ENCODE data around the gene TAF9B. TPM values are rescaled to one million over a fixed set of nuclear protein-coding genes. Genes with fewer than 3 reads are reported as not detected.
"Not testable (repeated sequence)": the region's sequence is repeated elsewhere in the genome, so short reads cannot be mapped to it uniquely, and the experiment has no call there.

TAF9B gene, protein sequence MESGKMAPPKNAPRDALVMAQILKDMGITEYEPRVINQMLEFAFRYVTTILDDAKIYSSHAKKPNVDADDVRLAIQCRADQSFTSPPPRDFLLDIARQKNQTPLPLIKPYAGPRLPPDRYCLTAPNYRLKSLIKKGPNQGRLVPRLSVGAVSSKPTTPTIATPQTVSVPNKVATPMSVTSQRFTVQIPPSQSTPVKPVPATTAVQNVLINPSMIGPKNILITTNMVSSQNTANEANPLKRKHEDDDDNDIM
- 44.4 and 46.7 TPM in 2 replicates for total RNA-seq
- long read RNA-seq, transcript TAF9B-201 (7 exons, 2,713 nt): major isoform, 46 of 69 reads
- long read RNA-seq, partial matches to known transcripts: 6 of 69 reads
- long read RNA-seq, other reads (novel, unspliced or antisense): 17 of 69 reads

DNA sequence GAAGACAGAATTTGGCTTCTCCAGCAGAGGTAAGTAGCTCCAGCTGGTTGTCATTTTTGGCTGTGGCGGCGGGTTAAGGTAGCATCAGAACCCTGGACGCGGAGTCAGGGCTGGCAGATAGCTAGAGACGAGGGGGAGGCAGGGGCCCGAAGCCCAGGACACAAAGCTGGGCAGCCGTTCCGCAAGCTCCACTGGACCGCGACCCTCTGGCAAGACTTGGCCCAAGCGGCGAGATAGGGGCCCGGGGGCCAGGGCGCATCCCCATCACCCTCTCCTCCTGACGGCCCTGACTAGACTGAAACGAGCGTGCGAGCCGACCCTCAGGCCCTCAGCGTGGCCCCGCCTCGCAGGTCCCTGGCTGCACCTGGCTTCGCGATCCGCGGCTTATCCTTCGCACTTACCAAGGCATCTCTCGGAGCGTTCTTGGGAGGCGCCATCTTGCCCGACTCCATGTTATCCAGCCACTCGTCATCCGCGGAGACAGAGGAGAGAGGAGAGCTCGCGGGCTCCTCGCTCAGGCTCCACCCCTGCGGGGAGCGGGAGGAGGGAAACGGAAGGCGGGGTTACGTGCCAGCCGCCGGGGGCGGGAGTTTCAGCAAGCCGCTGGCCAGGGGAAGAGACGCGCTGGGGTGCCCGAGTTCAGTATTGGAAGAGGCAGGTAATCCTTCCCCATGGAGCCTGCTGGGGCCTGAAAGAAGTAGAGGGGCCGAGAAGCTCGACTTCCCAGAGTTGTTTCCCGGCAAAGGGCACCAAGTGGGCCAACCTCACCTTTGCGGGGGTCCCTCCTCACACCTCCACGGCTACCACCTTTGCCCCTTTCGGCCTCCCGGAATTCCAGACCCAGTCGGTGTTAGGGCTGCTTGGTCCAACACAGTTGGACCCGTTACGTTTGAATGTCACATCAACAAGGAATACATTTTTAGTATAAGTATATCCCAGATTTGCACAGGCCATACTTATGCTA, at the start of gene TAF9B:
TAF9B (minus strand) TSS at position 491 of the 964 bp plus-strand sequence; CDS start at position 452, 39 bp downstream.
- Mint-ChIP-seq H3K36me3 (ENCODE audit: low read depth) (peaks cover 13% of the 10 kb centered on the region), H3K27ac (ENCODE audit: unreplicated experiment) (peak within 1 kb of the TSS; percentile 99), H3K4me1 (no peaks in the 10 kb centered on the region), H3K9me3 (peaks cover 15% of the 10 kb centered on the region), H3K4me3 (peak within 1 kb of the TSS; percentile 95), H3K27me3 (ENCODE audit: low read depth) (no peaks in the 10 kb centered on the region)
- peak; percentile 63 for DNase-seq (ENCODE audit: low read depth, low spot score)
- TF ChIP-seq, protein P1, sequence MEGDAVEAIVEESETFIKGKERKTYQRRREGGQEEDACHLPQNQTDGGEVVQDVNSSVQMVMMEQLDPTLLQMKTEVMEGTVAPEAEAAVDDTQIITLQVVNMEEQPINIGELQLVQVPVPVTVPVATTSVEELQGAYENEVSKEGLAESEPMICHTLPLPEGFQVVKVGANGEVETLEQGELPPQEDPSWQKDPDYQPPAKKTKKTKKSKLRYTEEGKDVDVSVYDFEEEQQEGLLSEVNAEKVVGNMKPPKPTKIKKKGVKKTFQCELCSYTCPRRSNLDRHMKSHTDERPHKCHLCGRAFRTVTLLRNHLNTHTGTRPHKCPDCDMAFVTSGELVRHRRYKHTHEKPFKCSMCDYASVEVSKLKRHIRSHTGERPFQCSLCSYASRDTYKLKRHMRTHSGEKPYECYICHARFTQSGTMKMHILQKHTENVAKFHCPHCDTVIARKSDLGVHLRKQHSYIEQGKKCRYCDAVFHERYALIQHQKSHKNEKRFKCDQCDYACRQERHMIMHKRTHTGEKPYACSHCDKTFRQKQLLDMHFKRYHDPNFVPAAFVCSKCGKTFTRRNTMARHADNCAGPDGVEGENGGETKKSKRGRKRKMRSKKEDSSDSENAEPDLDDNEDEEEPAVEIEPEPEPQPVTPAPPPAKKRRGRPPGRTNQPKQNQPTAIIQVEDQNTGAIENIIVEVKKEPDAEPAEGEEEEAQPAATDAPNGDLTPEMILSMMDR (conservative IDR thresholded peaks at IDR 0.05): no peak

DNA sequence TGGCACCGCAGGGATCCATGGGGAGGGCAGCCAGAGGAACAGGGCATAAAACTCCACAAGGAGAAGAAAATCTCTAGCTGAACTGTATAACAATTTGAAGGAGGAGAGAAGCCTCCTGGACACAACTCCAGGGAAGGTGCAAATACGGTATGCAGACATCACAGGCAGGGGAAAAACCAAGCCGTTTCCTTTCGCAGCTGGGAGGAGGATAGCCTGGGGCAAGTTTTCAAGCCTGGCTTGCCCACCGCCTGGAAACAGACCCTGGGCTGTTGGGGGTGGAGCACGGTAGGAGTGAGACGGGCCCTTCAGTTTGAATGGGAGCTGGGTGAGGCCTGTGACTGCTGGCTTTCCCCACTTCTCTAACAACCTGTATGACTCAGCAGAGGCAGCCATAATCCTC, 43.4 kb upstream of the TAF9B start:
- no peak overlapping the region for H3K4me3 Mint-ChIP-seq
- no peak overlapping the region for H3K27ac Mint-ChIP-seq (ENCODE audit: unreplicated experiment)
- no peak for DNase-seq (ENCODE audit: low read depth, low spot score)
- no peaks in the 10 kb centered on the region for H3K4me1 Mint-ChIP-seq
- H3K9me3 Mint-ChIP-seq: peaks cover 18% of the 10 kb centered on the region
- H3K36me3 Mint-ChIP-seq (ENCODE audit: low read depth): peaks cover 9% of the 10 kb centered on the region
- TF ChIP-seq, protein P1 (conservative IDR thresholded peaks at IDR 0.05): no peak
- H3K27me3 Mint-ChIP-seq (ENCODE audit: low read depth): no peaks in the 10 kb centered on the region

DNA sequence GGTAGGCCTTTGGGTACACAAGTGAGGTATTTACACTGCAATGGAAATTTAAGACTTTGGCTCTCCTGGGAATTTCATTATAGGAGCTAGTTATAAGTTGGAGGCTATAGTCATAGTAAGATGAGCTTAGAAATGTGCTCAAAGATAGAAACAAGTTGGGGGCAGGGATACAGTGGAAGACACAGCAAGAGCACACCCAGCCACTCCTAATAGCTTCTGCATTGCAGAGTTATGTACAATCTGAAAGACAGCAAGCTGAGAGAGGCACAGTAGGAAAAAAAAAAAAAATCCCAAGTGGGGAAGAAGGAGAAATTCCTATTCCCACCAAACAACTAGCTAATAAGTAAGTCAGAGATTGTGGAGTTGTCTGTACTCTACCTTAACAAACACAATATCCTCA, 41.9 kb upstream of the TAF9B start:
- H3K4me3 Mint-ChIP-seq: no peak overlapping the region
- no peaks in the 10 kb centered on the region for H3K4me1 Mint-ChIP-seq
- no peak overlapping the region for H3K27ac Mint-ChIP-seq (ENCODE audit: unreplicated experiment)
- peaks cover 17% of the 10 kb centered on the region for H3K9me3 Mint-ChIP-seq
- no peak for DNase-seq (ENCODE audit: low read depth, low spot score)
- H3K27me3 Mint-ChIP-seq (ENCODE audit: low read depth): no peaks in the 10 kb centered on the region
- TF ChIP-seq, protein P1 (conservative IDR thresholded peaks at IDR 0.05): no peak
- peaks cover 6% of the 10 kb centered on the region for H3K36me3 Mint-ChIP-seq (ENCODE audit: low read depth)

DNA sequence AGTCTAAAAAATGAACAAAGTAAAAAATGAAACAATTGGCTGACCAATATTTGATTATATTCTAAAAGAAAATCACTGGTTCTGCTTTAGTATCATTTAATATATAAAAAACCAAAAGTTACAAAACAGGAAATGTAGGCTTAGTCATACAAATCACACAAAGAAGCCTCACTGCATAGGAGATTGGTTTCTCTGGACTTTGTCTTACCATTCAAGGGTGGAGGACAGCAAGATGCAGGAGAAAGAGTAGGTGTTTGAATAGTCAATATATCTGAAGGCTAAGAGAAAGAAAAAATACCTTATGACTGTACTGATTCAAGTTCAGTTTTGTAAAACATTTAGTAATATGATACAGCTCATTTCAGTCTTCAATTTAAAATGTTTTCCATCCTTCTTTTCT, 28.6 kb upstream of the TAF9B start:
- H3K36me3 Mint-ChIP-seq (ENCODE audit: low read depth): no peaks in the 10 kb centered on the region
- H3K4me3 Mint-ChIP-seq: no peak overlapping the region
- H3K4me1 Mint-ChIP-seq: no peaks in the 10 kb centered on the region
- peaks cover 5% of the 10 kb centered on the region for H3K9me3 Mint-ChIP-seq
- TF ChIP-seq, protein P1 (conservative IDR thresholded peaks at IDR 0.05): no peak
- no peak overlapping the region for H3K27ac Mint-ChIP-seq (ENCODE audit: unreplicated experiment)
- H3K27me3 Mint-ChIP-seq (ENCODE audit: low read depth): no peaks in the 10 kb centered on the region
- no peak for DNase-seq (ENCODE audit: low read depth, low spot score)

DNA sequence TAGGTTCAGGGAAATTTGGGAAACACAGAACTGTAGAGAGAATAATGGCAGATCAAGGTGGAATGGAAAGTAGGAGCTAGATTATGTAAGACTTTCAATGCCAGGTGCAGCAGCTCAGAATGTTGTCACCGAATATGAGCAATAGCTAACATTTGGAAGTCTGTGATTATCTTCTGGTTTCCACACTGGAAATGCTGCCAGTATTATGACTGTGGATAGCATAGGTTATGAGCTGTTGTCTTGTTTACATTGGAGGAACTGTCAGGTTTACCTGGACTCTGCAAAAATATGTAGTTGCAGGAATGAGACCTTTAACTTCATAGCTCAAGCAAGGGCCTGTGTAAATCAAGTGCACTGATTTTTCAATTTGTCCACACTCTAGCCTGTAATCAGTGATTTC, 26.0 kb upstream of the TAF9B start:
- Mint-ChIP-seq H3K4me3 (no peak overlapping the region), H3K9me3 (peaks cover 13% of the 10 kb centered on the region), H3K27me3 (ENCODE audit: low read depth) (no peaks in the 10 kb centered on the region), H3K36me3 (ENCODE audit: low read depth) (no peaks in the 10 kb centered on the region), H3K4me1 (no peaks in the 10 kb centered on the region), H3K27ac (ENCODE audit: unreplicated experiment) (no peak overlapping the region)
- TF ChIP-seq, protein P1 (conservative IDR thresholded peaks at IDR 0.05): no peak
- no peak for DNase-seq (ENCODE audit: low read depth, low spot score)

DNA sequence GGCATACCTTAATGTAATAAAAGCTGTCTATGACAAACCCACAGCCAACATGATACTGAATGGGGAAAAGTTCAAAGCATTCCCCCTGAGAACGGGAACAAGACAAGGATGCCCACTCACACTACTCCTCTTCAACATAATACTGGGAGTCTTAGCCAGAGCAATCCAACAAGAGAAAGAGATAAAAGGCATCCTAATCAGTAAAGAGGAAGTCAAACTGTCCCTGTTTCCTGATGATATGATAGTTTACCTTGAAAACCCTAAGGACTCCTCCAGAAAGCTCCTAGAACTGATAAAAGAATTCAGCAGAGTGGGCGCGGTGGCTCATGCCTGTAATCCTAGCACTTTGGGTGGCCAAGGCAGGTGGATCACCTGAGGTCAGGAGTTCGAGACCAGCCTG, 23.7 kb upstream of the TAF9B start:
- H3K27me3 Mint-ChIP-seq (ENCODE audit: low read depth); H3K9me3 Mint-ChIP-seq; DNase-seq (ENCODE audit: low read depth, low spot score); H3K27ac Mint-ChIP-seq (ENCODE audit: unreplicated experiment); H3K4me3 Mint-ChIP-seq; H3K36me3 Mint-ChIP-seq (ENCODE audit: low read depth); H3K4me1 Mint-ChIP-seq: not testable (repeated sequence)

DNA sequence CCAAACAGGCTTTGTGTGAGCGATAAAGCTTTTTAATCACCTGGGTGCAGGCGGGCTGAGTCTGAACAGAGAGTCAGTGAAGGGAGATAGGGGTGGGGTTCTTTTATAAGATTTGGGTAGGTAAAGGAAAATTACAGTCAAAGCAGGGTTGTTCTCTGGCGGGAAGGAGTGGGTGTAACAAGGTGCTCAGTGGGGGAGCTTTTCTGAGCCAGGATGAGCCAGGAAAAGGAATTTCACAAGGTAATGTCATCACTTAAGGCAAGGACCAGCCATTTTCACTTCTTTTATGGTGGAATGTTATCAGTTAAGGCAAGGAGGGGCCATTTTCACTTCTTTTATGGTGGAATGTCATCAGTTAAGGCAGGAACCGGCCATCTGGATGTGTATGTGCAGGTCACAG, 21.3 kb upstream of the TAF9B start:
- not testable (repeated sequence) for H3K9me3 Mint-ChIP-seq; H3K4me3 Mint-ChIP-seq; DNase-seq (ENCODE audit: low read depth, low spot score); H3K27ac Mint-ChIP-seq (ENCODE audit: unreplicated experiment); H3K36me3 Mint-ChIP-seq (ENCODE audit: low read depth); H3K27me3 Mint-ChIP-seq (ENCODE audit: low read depth); H3K4me1 Mint-ChIP-seq

DNA sequence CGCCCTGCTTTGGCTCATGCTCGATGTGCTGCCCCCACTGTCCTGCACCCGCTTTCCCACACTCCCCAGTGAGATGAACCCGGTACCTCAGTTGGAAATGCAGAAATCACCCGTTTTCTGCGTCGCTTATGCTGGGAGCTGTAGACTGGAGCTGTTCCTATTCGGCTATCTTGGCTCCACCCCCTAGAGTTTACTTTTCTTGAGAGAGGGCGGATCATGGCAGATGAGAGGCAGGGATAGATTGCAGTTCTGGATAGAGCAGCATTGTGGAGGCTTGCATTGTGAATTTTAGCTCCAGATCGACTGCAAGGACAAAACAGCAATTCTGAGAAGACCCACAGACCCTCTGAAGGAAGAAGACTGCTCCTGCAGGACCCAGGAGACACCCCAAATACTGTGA, 18.4 kb upstream of the TAF9B start:
- not testable (repeated sequence) for H3K4me1 Mint-ChIP-seq; H3K4me3 Mint-ChIP-seq; H3K27ac Mint-ChIP-seq (ENCODE audit: unreplicated experiment); H3K27me3 Mint-ChIP-seq (ENCODE audit: low read depth); H3K36me3 Mint-ChIP-seq (ENCODE audit: low read depth); DNase-seq (ENCODE audit: low read depth, low spot score); H3K9me3 Mint-ChIP-seq

All from neural crest cell (in vitro differentiated cells).